GM12878 (cell line): ENCODE data around the gene CTNNA2. TPM values are rescaled to one million over a fixed set of nuclear protein-coding genes. Genes with fewer than 3 reads are reported as not detected.

Experiments
- ATAC-seq: fragments of 200-7000 bp; cut with Tn5 transposase; 3 replicates; pipeline ENCODE4 v1.9.1; 2020; ENCODE audit warnings: mild to moderate bottlenecking, moderate library complexity
- BruUV-seq: library from RNA; stranded (reverse); fragments of 400-500 nt; replicated peaks from 2 replicates; lab custom pipeline; 2021; lab: Mats Ljungman, UMichigan
- CTCF ChIA-PET: fragments of 300-600 bp; sonication (Branson Sonifier 250); formaldehyde crosslinking; extraction: SDS; loops from one replicate; lab custom pipeline; 2021; ENCODE audit warnings: inconsistent platforms; lab: Yijun Ruan, JAX
- POLR2A ChIA-PET: fragments of 350-600 bp; formaldehyde crosslinking; extraction: SDS; loops from one replicate; lab custom pipeline; 2021; ENCODE audit warnings: inconsistent platforms; lab: Charles Lee
- RAD21 ChIA-PET: fragments of 300-600 bp; sonication (Branson Sonifier 250); formaldehyde crosslinking; loops from one replicate; lab custom pipeline; 2023; ENCODE audit warnings: antibody characterized with exemption; ENCODE audit not compliant: unreplicated experiment; lab: Charles Lee
- SMC1A ChIA-PET: fragments of 300-600 bp; sonication (Branson Sonifier 250); formaldehyde crosslinking; loops from one replicate; lab custom pipeline; 2023; ENCODE audit not compliant: unreplicated experiment, uncharacterized antibody; lab: Charles Lee
- DNase-seq: peaks from one replicate; pipeline ENCODE4 v3.0.0-alpha.2; 2011; ENCODE audit warnings: low read depth, low spot score
- FAIRE-seq: peaks from 3 replicates; lab custom pipeline; 2011; peaks lifted over from hg19 to GRCh38; lab: Jason Lieb, UNC
- H2AFZ ChIP-seq: 2 replicates; pipeline ENCODE4 v1.6.0; 2011; ENCODE audit warnings: low read depth, low read length, control low read depth; ENCODE audit not compliant: control insufficient read depth
- H3K27ac ChIP-seq: 2 replicates; pipeline ENCODE4 v1.5.1; 2011; ENCODE audit warnings: control low read depth; ENCODE audit not compliant: control insufficient read depth, insufficient read depth
- H3K27me3 ChIP-seq, 2 experiments: replicated peaks in 1 of 2; 2 replicates each; pipeline versions ENCODE4 v1.6.0 to v1.6.1; 2011; ENCODE audit warnings: low read length in 1 of 2; ENCODE audit not compliant: control insufficient read depth in 2 of 2, insufficient read depth in 2 of 2
- H3K36me3 ChIP-seq, 2 experiments: 2 replicates each; pipeline ENCODE4 v1.5.1; 2011; ENCODE audit warnings: low read length in 1 of 2; ENCODE audit not compliant: control insufficient read depth in 2 of 2, insufficient read depth in 2 of 2
- H3K4me1 ChIP-seq: 2 replicates; pipeline ENCODE4 v1.6.1; 2011; ENCODE audit warnings: mild to moderate bottlenecking, low read length, moderate library complexity, mixed read lengths; ENCODE audit not compliant: control insufficient read depth, insufficient read depth
- H3K4me2 ChIP-seq: 2 replicates; pipeline ENCODE4 v1.6.0; 2011; ENCODE audit warnings: control low read depth; ENCODE audit not compliant: control insufficient read depth, insufficient read depth
- H3K4me3 ChIP-seq: fragments of 200-600 bp; sonication (generic); 2 replicates; pipeline ENCODE4 v1.5.1; 2016
- H3K79me2 ChIP-seq: 2 replicates; pipeline ENCODE4 v1.6.0; 2011; ENCODE audit warnings: low read length; ENCODE audit not compliant: control insufficient read depth, insufficient read depth
- H3K9ac ChIP-seq: 2 replicates; pipeline ENCODE4 v1.8.0; 2011; ENCODE audit warnings: low read length, control low read depth, mixed read lengths; ENCODE audit not compliant: control insufficient read depth, insufficient read depth
- H3K9me3 ChIP-seq: replicated peaks from 3 replicates; pipeline ENCODE4 v1.5.1; 2011; ENCODE audit warnings: mild to moderate bottlenecking, low read length; ENCODE audit not compliant: control insufficient read depth, insufficient read depth
- H4K20me1 ChIP-seq: 2 replicates; pipeline ENCODE4 v1.6.0; 2011; ENCODE audit not compliant: control insufficient read depth, insufficient read depth
- ASH2L ChIP-seq: fragments of 300-600, 200-600 bp; sonication (generic); IDR thresholded peaks from 2 replicates; pipeline ENCODE4 v1.6.1; 2017; ENCODE audit warnings: low read depth, mild to moderate bottlenecking, borderline replicate concordance
- CTCF ChIP-seq, 3 experiments: IDR thresholded peaks in 2 of 3; conservative IDR thresholded peaks in 1 of 3; 2 replicates each; pipeline ENCODE4 v1.5.1; 2011; ENCODE audit warnings: low read depth in 3 of 3, low read length in 3 of 3, mild to moderate bottlenecking in 3 of 3, control low read depth in 2 of 3, moderate library complexity in 2 of 3, inconsistent platforms in 1 of 3, mixed read lengths in 1 of 3; ENCODE audit not compliant: control insufficient read depth in 2 of 3, insufficient read depth in 1 of 3; ENCODE audit errors: extremely low read depth in 1 of 3
- FOXM1 ChIP-seq: IDR thresholded peaks from 2 replicates; pipeline ENCODE4 v1.6.1; 2012; ENCODE audit warnings: low read depth, mild to moderate bottlenecking, inconsistent platforms, low read length, moderate library complexity
- HDGF ChIP-seq: fragments of 450-650 bp; IDR thresholded peaks from 2 replicates; pipeline ENCODE4 v1.6.1; 2016; ENCODE audit warnings: antibody characterized with exemption
- MAX ChIP-seq: IDR thresholded peaks from 2 replicates; pipeline ENCODE4 v1.6.1; 2012; ENCODE audit warnings: low read depth, low read length, improper control_type of control experiment
- MEF2A ChIP-seq: IDR thresholded peaks from 2 replicates; pipeline ENCODE4 v1.6.1; 2011; ENCODE audit warnings: low read depth, mild to moderate bottlenecking, low read length, moderate library complexity; ENCODE audit not compliant: insufficient read depth
- NFYB ChIP-seq: IDR thresholded peaks from 2 replicates; pipeline ENCODE4 v1.6.1; 2011; ENCODE audit warnings: low read depth, mild to moderate bottlenecking, low read length, improper control_type of control experiment, moderate library complexity; ENCODE audit not compliant: insufficient read depth
- POLR2AphosphoS5 ChIP-seq: IDR thresholded peaks from 2 replicates; pipeline ENCODE4 v1.6.1; 2011; ENCODE audit warnings: mild to moderate bottlenecking, low read length, inconsistent platforms
- RCOR1 ChIP-seq: conservative IDR thresholded peaks from 2 replicates; pipeline ENCODE4 v1.6.1; 2012; ENCODE audit warnings: low read depth, low read length, improper control_type of control experiment
- SPI1 ChIP-seq: IDR thresholded peaks from 2 replicates; pipeline ENCODE4 v1.6.1; 2011; ENCODE audit warnings: low read depth, mild to moderate bottlenecking, low read length, moderate library complexity, borderline replicate concordance; ENCODE audit not compliant: insufficient read depth
- SREBF1 ChIP-seq: IDR thresholded peaks from 2 replicates; pipeline ENCODE4 v1.6.1; 2012; ENCODE audit warnings: mild to moderate bottlenecking, low read length
- SUZ12 ChIP-seq: fragments of 200-600 bp; sonication (generic); IDR thresholded peaks from one replicate; pipeline ENCODE4 v1.6.1; 2018; ENCODE audit warnings: antibody characterized with exemption, mild to moderate bottlenecking; ENCODE audit not compliant: unreplicated experiment
- whole genome bisulfite sequencing: methylation state at CpG from one replicate; pipeline ENCODE4 v1.1.6; 2016; ENCODE audit warnings: low lambda C conversion rate; ENCODE audit not compliant: insufficient replicate concordance, insufficient coverage; ENCODE audit errors: missing lambda C conversion rate; 5-methylcytosine and 5-hydroxymethylcytosine counted together
- in situ Hi-C: fragments of 300-500 bp; cut with MboI; formaldehyde crosslinking; loops from 9 replicates; pipeline ENCODE4 v1.14.3; 2018; ENCODE audit warnings: mixed read lengths
- intact Hi-C: fragments of 100-400 bp; cut with micrococcal nuclease; formaldehyde crosslinking; loops from one replicate; pipeline ENCODE4 v1.14.2; 2022; ENCODE audit not compliant: unreplicated experiment
- polyA plus RNA-seq, 11 experiments: library from polyadenylated mRNA; depleted of rRNA in 4 of 11; unstranded in 6 of 11; stranded (reverse) in 5 of 11; fragments of >200 nt; fragmentation: Nextera tagmentation in 4 of 11; fragmentation: Illumina TruSeq in 1 of 11; extraction: Ambion mirVana in 4 of 11; extraction: Trizol in 1 of 11; gene quantifications; 1 replicate in 1 of 11; 2 replicates in 10 of 11; pipeline versions ENCODE4 v1.2.1 to v1.2.3, GENCODE V29; 2011 to 2016; ENCODE audit warnings: inconsistent platforms in 2 of 11, missing spikeins in 2 of 11, low read depth in 1 of 11
- total RNA-seq, 4 experiments: library from RNA; depleted of rRNA in 3 of 4; stranded (reverse); fragments of >200 nt in 3 of 4; fragmentation: Illumina TruSeq in 1 of 4; extraction: Trizol in 1 of 4; gene quantifications; 2 replicates each; pipeline versions ENCODE4 v1.2.1 to v1.2.3, GENCODE V29; 2013 to 2021

The CTNNA2 gene
- total and polyA plus RNA-seq, 10 of the 15 experiments (the other 5 are each of a cell fraction or from before 2014, with no cell fraction given): 2.4 to 36.2 (median 6.6) TPM

GRCh38 chr2:80549901-80550300 lies 1037.0 kb downstream of the CTNNA2 start:
- 4% methylated on average over 3 of the region's 3 CpGs for WGBS
- FAIRE-seq (no peak), ATAC-seq (no peak), DNase-seq (no peak)
- Histone ChIP-seq H3K4me2 (no peak overlapping the region), H4K20me1 (no peaks in the 10 kb centered on the region), H3K36me3 (no peaks in the 10 kb centered on the region), H3K9me3 (no peaks in the 10 kb centered on the region), H3K79me2 (no peaks in the 10 kb centered on the region), H3K9ac (no peak overlapping the region), H3K4me3 (no peak overlapping the region), H3K27me3 (no peaks in the 10 kb centered on the region), H3K27ac (no peak overlapping the region), H2AFZ (no peak overlapping the region), H3K4me1 (no peaks in the 10 kb centered on the region)
- SMC1A ChIA-PET: no interaction called here
- CTCF ChIA-PET: no interaction called here
- no peak for TF ChIP-seq FOXM1
- no peak for TF ChIP-seq HDGF
- no peak for TF ChIP-seq SREBF1
- no peak for TF ChIP-seq SPI1
- no peak for TF ChIP-seq ASH2L
- in situ Hi-C loops: no loop called here
- POLR2A ChIA-PET: no interaction called here
- RAD21 ChIA-PET: no interaction called here
- intact Hi-C loops: no loop called here
- no TSS peak for BruUV-seq

- no TSS peak for BruUV-seq
These were observed 1047.5 kb downstream of the CTNNA2 start for GRCh38 chr2:80560326-80560725.

More at GRCh38 chr2:80560326-80560725, 1047.5 kb downstream of the CTNNA2 start:
- TF ChIP-seq NFYB (no peak), MAX (no peak), MEF2A (no peak), FOXM1 (no peak), POLR2AphosphoS5 (no peak), SUZ12 (no peak), RCOR1 (no peak), CTCF (IDR thresholded peaks at IDR 0.05 in 2 of 3, conservative IDR thresholded peaks at IDR 0.05 in 1 of 3; ENCODE audit: control insufficient read depth in 2 of 3, extremely low read depth in 1 of 3, insufficient read depth in 1 of 3, low read depth in 3 of 3, low read length in 3 of 3) (no peak)
- Histone ChIP-seq H3K4me2 (no peak overlapping the region), H3K4me1 (no peaks in the 10 kb centered on the region), H3K9ac (no peak overlapping the region), H4K20me1 (no peaks in the 10 kb centered on the region), H3K27me3 (no peaks in the 10 kb centered on the region), H3K9me3 (no peaks in the 10 kb centered on the region), H3K36me3 (peaks cover 0 to 2% of the 10 kb centered on the region in 2 experiments; a peak in 2 of 4 replicates), H3K27ac (no peak overlapping the region), H3K4me3 (no peak overlapping the region), H2AFZ (no peak overlapping the region), H3K79me2 (no peaks in the 10 kb centered on the region)
- ATAC-seq (no peak; the same call in 2 of the 3 replicates), FAIRE-seq (no peak), DNase-seq (no peak)
- SMC1A ChIA-PET: interaction anchor here (0.7 to 1.3 kb wide), 3 partner anchors 23 to 32 kb away, joined by 3 to 4 read pairs (median 4); no protein-coding TSS in a partner anchor
- WGBS: 2% methylated on average over 4 of the region's 4 CpGs
- CTCF ChIA-PET: interaction anchor here (0.9 to 1.3 kb wide), 4 partner anchors 9 to 29 kb away, joined by 3 to 4 read pairs (median 3); no protein-coding TSS in a partner anchor
- RAD21 ChIA-PET: no interaction called here
- POLR2A ChIA-PET: no interaction called here
- in situ Hi-C loops (no loop called here), intact Hi-C loops (no loop called here)
